PC-3 (cell line): ENCODE measurements around the gene NEO1. TPM values are rescaled to one million over a fixed set of nuclear protein-coding genes. Genes with fewer than 3 reads are reported as not detected.

ENCODE experiments used
- ATAC-seq: fragments of 200-7000 bp; cut with Tn5 transposase; 2 replicates; pipeline ENCODE4 v1.9.1; 2020; ENCODE audit warnings: mild to moderate bottlenecking, moderate library complexity
- BruUV-seq: library from RNA; stranded (reverse); fragments of 400-500 nt; replicated peaks from 2 replicates; lab custom pipeline; 2021; lab: Mats Ljungman, UMichigan
- CTCF ChIA-PET: fragments of 300-600 bp; sonication (Branson Sonifier 250); formaldehyde crosslinking; loops from one replicate; lab custom pipeline; 2022; ENCODE audit warnings: antibody characterized with exemption; lab: Charles Lee
- POLR2A ChIA-PET: fragments of 300-600 bp; sonication (Branson Sonifier 250); formaldehyde crosslinking; loops from one replicate; lab custom pipeline; 2022; ENCODE audit warnings: antibody characterized with exemption; ENCODE audit not compliant: unreplicated experiment; lab: Charles Lee
- DNase-seq: peaks from one replicate; pipeline ENCODE4 v3.0.0-alpha.2; 2015
- H2AFZ ChIP-seq: fragments of 300-600 bp; sonication (generic); 2 replicates; pipeline ENCODE4 v1.6.0; 2016; ENCODE audit warnings: antibody characterized with exemption, low read length
- H3F3A ChIP-seq: fragments of 300-600 bp; sonication (generic); one replicate; pipeline ENCODE4 v1.6.0; 2017; ENCODE audit warnings: antibody characterized with exemption, low read length, control low read depth, mild to moderate bottlenecking; ENCODE audit not compliant: unreplicated experiment
- H3K27ac ChIP-seq: fragments of 300-600 bp; sonication (generic); 2 replicates; pipeline ENCODE4 v1.5.1; 2016; ENCODE audit warnings: mild to moderate bottlenecking, low read length
- H3K27me3 ChIP-seq: fragments of 300-600 bp; sonication (generic); 2 replicates; pipeline ENCODE4 v1.6.1; 2016; ENCODE audit warnings: low read length, mixed read lengths
- H3K36me3 ChIP-seq: fragments of 300-600 bp; sonication (generic); 2 replicates; pipeline ENCODE4 v1.6.1; 2016; ENCODE audit warnings: low read depth, mixed run types, low read length, mixed read lengths
- H3K4me1 ChIP-seq: fragments of 300-600 bp; sonication (generic); 2 replicates; pipeline ENCODE4 v1.5.1; 2016; ENCODE audit warnings: low read length; ENCODE audit not compliant: insufficient read depth
- H3K4me2 ChIP-seq: fragments of 300-600 bp; sonication (generic); 2 replicates; pipeline ENCODE4 v1.6.0; 2016; ENCODE audit warnings: low read length
- H3K4me3 ChIP-seq: fragments of 300-600 bp; sonication (generic); 2 replicates; pipeline ENCODE4 v1.5.1; 2016; ENCODE audit warnings: mild to moderate bottlenecking, low read length, mixed read lengths
- H3K79me2 ChIP-seq: fragments of 300-600 bp; sonication (generic); 2 replicates; pipeline ENCODE4 v1.6.1; 2017; ENCODE audit warnings: low read length, mixed read lengths
- H3K9ac ChIP-seq: fragments of 300-600 bp; sonication (generic); 2 replicates; pipeline ENCODE4 v1.6.0; 2016; ENCODE audit warnings: mild to moderate bottlenecking, low read length
- H3K9me2 ChIP-seq: fragments of 300-600 bp; sonication (generic); replicated peaks from 2 replicates; pipeline ENCODE4 v1.6.1; 2016; ENCODE audit warnings: mixed run types, low read length, mixed read lengths
- H3K9me3 ChIP-seq: fragments of 300-600 bp; sonication (generic); 2 replicates; pipeline ENCODE4 v1.6.1; 2016; ENCODE audit warnings: low read length, mixed read lengths
- H4K20me1 ChIP-seq: fragments of 300-600 bp; sonication (generic); 2 replicates; pipeline ENCODE4 v1.6.1; 2016; ENCODE audit warnings: low read length, mixed read lengths
- EZH2 ChIP-seq: fragments of 300-600 bp; sonication (generic); IDR thresholded peaks from one replicate; pipeline ENCODE4 v1.6.1; 2017; ENCODE audit warnings: antibody characterized with exemption, mild to moderate bottlenecking, low read length; ENCODE audit not compliant: unreplicated experiment
- EZH2phosphoT487 ChIP-seq: fragments of 300-600 bp; sonication (generic); IDR thresholded peaks from 2 replicates; pipeline ENCODE4 v1.6.1; 2018; ENCODE audit warnings: mild to moderate bottlenecking, antibody characterized with exemption, low read length, borderline replicate concordance
- intact Hi-C: fragments of 100-400 bp; cut with micrococcal nuclease; formaldehyde crosslinking; loops from 2 replicates; pipeline ENCODE4 v1.9.0; 2023
- total RNA-seq: library from RNA; depleted of rRNA; stranded (reverse); fragments of >200 nt; gene quantifications from 2 replicates; pipeline ENCODE4 v1.2.3, GENCODE V29; 2014
- TF ChIP-seq, protein P1 (sequence below): fragments of 300-600 bp; sonication (generic); conservative IDR thresholded peaks from 2 replicates; pipeline ENCODE4 v1.5.1; 2017; ENCODE audit warnings: antibody characterized with exemption, low read depth, mild to moderate bottlenecking, low read length

The NEO1 gene
- total RNA-seq, 1 experiment from 2014 or later, result 1.2 TPM

DNA sequence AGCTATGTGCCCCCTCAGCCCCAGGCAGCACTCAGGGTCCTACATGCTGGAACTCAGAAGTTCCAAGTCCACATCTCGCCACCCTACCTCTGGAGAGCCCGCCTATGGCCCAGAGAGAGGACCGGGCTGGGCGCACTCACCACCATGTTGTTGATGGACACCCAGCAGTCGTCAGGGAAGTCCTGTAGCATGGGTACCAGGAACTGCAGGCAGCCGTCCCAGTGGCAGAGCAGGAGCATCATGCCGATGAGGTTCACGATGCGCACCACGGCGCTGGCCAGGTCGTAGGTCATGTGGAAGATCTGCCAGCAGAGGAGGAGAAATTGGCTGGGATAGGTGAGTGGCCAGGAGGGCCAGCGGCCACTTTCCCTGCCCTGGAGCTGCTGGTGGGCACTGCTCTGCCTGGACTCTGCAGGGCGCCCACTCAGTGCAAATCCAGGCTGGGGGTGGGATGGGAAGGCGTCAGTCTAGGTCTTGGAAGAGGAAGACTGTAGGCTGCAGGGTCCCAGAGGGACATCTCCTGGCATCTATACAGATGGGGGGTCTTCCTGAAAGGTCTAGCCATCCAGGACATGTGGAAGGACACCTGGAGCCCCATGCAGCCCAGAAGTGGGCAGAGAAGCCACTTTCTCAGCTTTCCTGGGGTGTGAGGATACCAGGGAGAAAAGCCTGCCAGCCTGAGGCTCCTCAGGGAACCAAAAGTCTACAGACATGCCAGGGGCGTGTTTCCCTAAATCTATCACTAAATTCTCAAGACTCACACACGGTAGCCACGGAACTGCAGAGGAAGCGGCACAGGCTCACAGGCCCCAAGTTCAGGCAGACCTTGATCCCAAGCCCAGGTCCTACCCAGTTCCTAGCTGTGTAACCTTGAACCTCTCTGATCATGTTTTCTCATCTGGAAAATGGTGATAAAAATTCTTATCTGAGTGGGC is 280.0 kb downstream of the NEO1 start:
- Histone ChIP-seq H3K4me1 (no peaks in the 10 kb centered on the region), H2AFZ (no peak overlapping the region), H3K9me2 (no peaks in the 10 kb centered on the region), H4K20me1 (no peaks in the 10 kb centered on the region), H3K4me3 (no peak overlapping the region), H3K4me2 (no peak overlapping the region), H3K9me3 (no peaks in the 10 kb centered on the region), H3K27me3 (peaks cover 24% of the 10 kb centered on the region), H3K27ac (no peak overlapping the region), H3K9ac (no peak overlapping the region), H3F3A (no peaks in the 10 kb centered on the region), H3K79me2 (no peaks in the 10 kb centered on the region), H3K36me3 (no peaks in the 10 kb centered on the region)
- intact Hi-C loops, result no loop called here
- ChIA-PET POLR2A (no interaction called here), CTCF (no interaction called here)
- no peak for TF ChIP-seq EZH2phosphoT487
- no peak for TF ChIP-seq EZH2
- TF ChIP-seq, protein P1, sequence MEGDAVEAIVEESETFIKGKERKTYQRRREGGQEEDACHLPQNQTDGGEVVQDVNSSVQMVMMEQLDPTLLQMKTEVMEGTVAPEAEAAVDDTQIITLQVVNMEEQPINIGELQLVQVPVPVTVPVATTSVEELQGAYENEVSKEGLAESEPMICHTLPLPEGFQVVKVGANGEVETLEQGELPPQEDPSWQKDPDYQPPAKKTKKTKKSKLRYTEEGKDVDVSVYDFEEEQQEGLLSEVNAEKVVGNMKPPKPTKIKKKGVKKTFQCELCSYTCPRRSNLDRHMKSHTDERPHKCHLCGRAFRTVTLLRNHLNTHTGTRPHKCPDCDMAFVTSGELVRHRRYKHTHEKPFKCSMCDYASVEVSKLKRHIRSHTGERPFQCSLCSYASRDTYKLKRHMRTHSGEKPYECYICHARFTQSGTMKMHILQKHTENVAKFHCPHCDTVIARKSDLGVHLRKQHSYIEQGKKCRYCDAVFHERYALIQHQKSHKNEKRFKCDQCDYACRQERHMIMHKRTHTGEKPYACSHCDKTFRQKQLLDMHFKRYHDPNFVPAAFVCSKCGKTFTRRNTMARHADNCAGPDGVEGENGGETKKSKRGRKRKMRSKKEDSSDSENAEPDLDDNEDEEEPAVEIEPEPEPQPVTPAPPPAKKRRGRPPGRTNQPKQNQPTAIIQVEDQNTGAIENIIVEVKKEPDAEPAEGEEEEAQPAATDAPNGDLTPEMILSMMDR, result no peak
- DNase-seq, result no peak
- BruUV-seq, result no TSS peak
- ATAC-seq, result no peak

DNA sequence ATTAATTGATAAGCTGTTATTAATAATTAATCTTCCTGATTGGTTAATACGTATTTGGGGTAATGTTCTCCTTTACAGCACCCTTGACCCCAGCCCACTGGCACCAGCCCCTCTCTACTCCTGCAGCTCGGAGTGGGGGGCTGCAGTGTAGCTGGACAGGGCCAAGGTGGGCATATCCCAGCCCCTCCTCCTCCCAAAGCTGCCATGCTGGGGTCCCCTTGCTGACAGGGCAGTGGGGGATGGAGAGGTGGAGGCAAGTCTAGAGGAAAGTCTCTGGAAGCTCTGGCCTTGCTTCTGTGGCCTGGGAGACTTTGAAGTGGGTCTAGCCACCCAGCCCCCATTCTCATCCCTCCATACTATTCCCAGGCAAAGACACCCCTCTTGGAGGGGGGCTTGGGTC is 280.7 kb downstream of the NEO1 start:
- no peaks in the 10 kb centered on the region for H3K9me2 ChIP-seq
- no peak overlapping the region for H3K4me2 ChIP-seq
- intact Hi-C loops, result no loop called here
- H2AFZ ChIP-seq, result no peak overlapping the region
- no peak overlapping the region for H3K9ac ChIP-seq
- DNase-seq, result no peak
- H3K36me3 ChIP-seq, result no peaks in the 10 kb centered on the region
- no peak overlapping the region for H3K27ac ChIP-seq
- peaks cover 32% of the 10 kb centered on the region for H3K27me3 ChIP-seq
- no TSS peak for BruUV-seq
- H3K9me3 ChIP-seq, result no peaks in the 10 kb centered on the region
- no peaks in the 10 kb centered on the region for H3F3A ChIP-seq
- ChIA-PET CTCF (no interaction called here), POLR2A (no interaction called here)
- H3K79me2 ChIP-seq, result no peaks in the 10 kb centered on the region
- no peaks in the 10 kb centered on the region for H4K20me1 ChIP-seq
- no peak for TF ChIP-seq EZH2
- TF ChIP-seq, protein P1, result no peak
- ATAC-seq, result no peak
- no peak overlapping the region for H3K4me3 ChIP-seq
- no peaks in the 10 kb centered on the region for H3K4me1 ChIP-seq

DNA sequence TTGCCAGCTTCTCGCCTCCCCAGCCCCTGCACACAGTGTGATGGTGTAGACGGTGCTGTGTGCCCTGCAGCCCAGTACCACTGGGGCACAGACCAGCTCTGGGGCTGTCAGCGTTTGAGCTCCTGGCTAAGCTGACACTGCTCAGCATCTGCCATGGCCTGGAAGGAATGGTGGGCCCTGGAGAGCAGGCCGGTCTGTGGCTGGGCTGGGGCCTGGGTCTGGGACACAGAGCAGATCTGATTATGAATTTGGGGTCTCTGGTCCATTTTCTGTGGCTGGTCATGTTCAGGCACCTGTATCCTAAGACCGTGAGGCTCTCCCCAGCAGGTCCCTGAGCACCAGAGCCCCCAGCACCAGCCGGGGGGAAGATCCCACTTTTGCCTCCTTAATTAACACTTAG is 281.8 kb downstream of the NEO1 start:
- no peak overlapping the region for H3K4me2 ChIP-seq
- no peaks in the 10 kb centered on the region for H3K36me3 ChIP-seq
- H3K27ac ChIP-seq, result no peak overlapping the region
- BruUV-seq, result no TSS peak
- CTCF ChIA-PET, result no interaction called here
- no peaks in the 10 kb centered on the region for H3K79me2 ChIP-seq
- no peak overlapping the region for H3K4me3 ChIP-seq
- no peaks in the 10 kb centered on the region for H4K20me1 ChIP-seq
- TF ChIP-seq, protein P1, result no peak
- TF ChIP-seq EZH2 (no peak), EZH2phosphoT487 (no peak)
- no peaks in the 10 kb centered on the region for H3K9me3 ChIP-seq
- POLR2A ChIA-PET, result no interaction called here
- ATAC-seq, result no peak
- intact Hi-C loops, result no loop called here
- no peak for DNase-seq
- peaks cover 32% of the 10 kb centered on the region for H3K27me3 ChIP-seq
- H2AFZ ChIP-seq, result no peak overlapping the region
- H3K4me1 ChIP-seq, result no peaks in the 10 kb centered on the region
- H3K9me2 ChIP-seq, result no peaks in the 10 kb centered on the region
- H3K9ac ChIP-seq, result no peak overlapping the region
- H3F3A ChIP-seq, result no peaks in the 10 kb centered on the region
